Measurements from ENCODE around the gene LRFN5. TPM values are rescaled to one million over a fixed set of nuclear protein-coding genes. Genes with fewer than 3 reads are reported as not detected.

The LRFN5 gene
- total and polyA plus RNA-seq, 8 donors = 2.1 to 7.4 (median 6.1) TPM

GRCh38 chr14:41865894-41866293 is 259.2 kb downstream of the LRFN5 start:
- Histone ChIP-seq H3K36me3 (no peaks in the 10 kb centered on the region), H3K9me3 (peaks cover 0 to 5% of the 10 kb centered on the region in 2 donors), H3K27ac (no peak overlapping the region), H3K4me1 (no peaks in the 10 kb centered on the region), H3K27me3 (no peaks in the 10 kb centered on the region), H3K4me3 (no peak overlapping the region)
- no peak for DNase-seq
- TF ChIP-seq CTCF (IDR thresholded peaks at IDR 0.05) = no peak
- intact Hi-C loops (cut with DNase I) = no loop called here
- no peak for ATAC-seq

GRCh38 chr14:41868396-41868795 is 261.7 kb downstream of the LRFN5 start:
- Histone ChIP-seq H3K27me3 (no peaks in the 10 kb centered on the region), H3K36me3 (no peaks in the 10 kb centered on the region), H3K27ac (no peak overlapping the region), H3K9me3 (peaks cover 0 to 5% of the 10 kb centered on the region in 2 donors), H3K4me3 (no peak overlapping the region), H3K4me1 (no peaks in the 10 kb centered on the region)
- DNase-seq (no peak), ATAC-seq (no peak)
- intact Hi-C loops (cut with DNase I) = no loop called here
- no peak for TF ChIP-seq CTCF (IDR thresholded peaks at IDR 0.05)

GRCh38 chr14:41872931-41873685 is 266.4 kb downstream of the LRFN5 start:
- Histone ChIP-seq H3K4me3 (no peak overlapping the region), H3K27ac (no peak overlapping the region), H3K27me3 (no peaks in the 10 kb centered on the region), H3K9me3 (peaks cover 0 to 5% of the 10 kb centered on the region in 2 donors), H3K4me1 (no peaks in the 10 kb centered on the region), H3K36me3 (no peaks in the 10 kb centered on the region)
- DNase-seq (peak in 2 of 4 donors; percentile 50 to 60), ATAC-seq (no peak)
- no peak for TF ChIP-seq CTCF (IDR thresholded peaks at IDR 0.05)
- intact Hi-C loops (cut with DNase I) = no loop called here

- DNase-seq = peak in 2 of 4 donors; percentile 37 to 62
Measured at GRCh38 chr14:41873686-41874317, 267.1 kb downstream of the LRFN5 start.

More at GRCh38 chr14:41873686-41874317, 267.1 kb downstream of the LRFN5 start:
- H3K27ac ChIP-seq = no peak overlapping the region
- H3K4me1 ChIP-seq = no peaks in the 10 kb centered on the region
- no peaks in the 10 kb centered on the region for H3K36me3 ChIP-seq
- intact Hi-C loops (cut with DNase I) = no loop called here
- H3K4me3 ChIP-seq = no peak overlapping the region
- H3K27me3 ChIP-seq = no peaks in the 10 kb centered on the region
- peaks cover 0 to 5% of the 10 kb centered on the region in 2 donors for H3K9me3 ChIP-seq
- TF ChIP-seq CTCF (IDR thresholded peaks at IDR 0.05) = no peak
- ATAC-seq = peak; percentile 47
